Adrenal gland (tissue), 12 donors: ENCODE measurements around the gene FERD3L. TPM values are rescaled to one million over a fixed set of nuclear protein-coding genes. Genes with fewer than 3 reads are reported as not detected.
A peak's percentile ranks its signal among the peaks of the same experiment; 100 is the strongest.

ENCODE experiments used
- DNase-seq, 7 donors: peaks; one replicate each; pipeline ENCODE4 v3.0.0-alpha.2; 2019 to 2020
- H3K27ac ChIP-seq, 5 donors: fragments of 200-600 bp; sonication (generic) in 4 of 5; 1 replicate in 3 of 5; 2 replicates in 2 of 5; pipeline versions ENCODE4 v1.5.1 to v1.8.0; 2016 to 2020; ENCODE audit warnings: mild to moderate bottlenecking in 1 of 5
- H3K27me3 ChIP-seq: fragments of 200-600 bp; 2 replicates; pipeline ENCODE4 v1.8.0; 2021
- H3K36me3 ChIP-seq, 2 donors: fragments of 200-600 bp; replicated peaks in 1 of 2; 1 replicate in 1 of 2; 2 replicates in 1 of 2; pipeline versions ENCODE4 v1.5.1 to v1.8.0; 2018 to 2022
- H3K4me1 ChIP-seq, 2 donors: fragments of 200-600 bp; replicated peaks in 1 of 2; 1 replicate in 1 of 2; 2 replicates in 1 of 2; pipeline versions ENCODE4 v1.5.1 to v1.8.0; 2018 to 2021
- H3K4me3 ChIP-seq, 4 donors: fragments of 200-600 bp; sonication (generic) in 3 of 4; one replicate each; pipeline ENCODE4 v1.5.1; 2016 to 2018
- H3K9me3 ChIP-seq, 3 donors: fragments of 200-600 bp; sonication (generic) in 1 of 3; replicated peaks in 1 of 3; 1 replicate in 2 of 3; 2 replicates in 1 of 3; pipeline versions ENCODE4 v1.5.1 to v1.8.0; 2016 to 2021
- POLR2A ChIP-seq, 2 donors: fragments of 450-650 bp; IDR thresholded peaks; one replicate each; pipeline ENCODE4 v1.6.1; 2017; ENCODE audit warnings: antibody characterized with exemption in 2 of 2, mild to moderate bottlenecking in 2 of 2, moderate library complexity in 1 of 2
- WGBS, 4 donors: extraction: QIAGEN DNeasy Blood & Tissue Kit in 2 of 4; methylation state at CpG; one replicate each; pipeline versions ENCODE4 v1.1.5 to v1.1.7; 2013 to 2017; 5-methylcytosine and 5-hydroxymethylcytosine counted together
- intact Hi-C, 2 donors: fragments of 100-400 bp; cut with DNase I; formaldehyde crosslinking; loops; one replicate each; pipeline versions ENCODE4 v1.14.1 to v1.15.0; 2022 to 2023
- polyA plus RNA-seq, 3 donors: library from polyadenylated mRNA; stranded (reverse); fragments of 200-250 nt in 2 of 3; fragments of 350-450 nt in 1 of 3; fragmentation: Illumina TruSeq in 1 of 3; extraction: RNeasy Lipid Tissue Mini Kit (QIAGEN cat#74804) in 1 of 3; gene quantifications; one replicate each; pipeline ENCODE4 v1.2.3, GENCODE V29; 2013 to 2014
- total RNA-seq, 9 donors: library from RNA; depleted of rRNA in 4 of 9; stranded (reverse); fragments of >200 nt in 4 of 9; fragments of 120-200 nt in 1 of 9; fragmentation: NEBNext Ultra II Directional in 1 of 9; extraction: Animal tissue kit (Norgen Biotek cat#: 25700) in 1 of 9; gene quantifications; one replicate each; pipeline versions ENCODE4 v1.1.0 to v1.2.4, GENCODE V29; 2013 to 2023
- TF ChIP-seq, protein P1 (sequence below), 6 experiments: fragments of 450-650 bp in 4 of 6; fragments of 200-600 bp in 2 of 6; sonication (generic) in 1 of 6; IDR thresholded peaks; 1 replicate in 5 of 6; 2 replicates in 1 of 6; pipeline versions ENCODE4 v1.5.1 to v1.8.0; 2016 to 2021; ENCODE audit warnings: antibody characterized with exemption in 6 of 6, mild to moderate bottlenecking in 2 of 6, moderate library complexity in 1 of 6
- donor health status: healthy with polysubstance abuse.
- donor health status: Bipolar disorder and iron deficiency.
- donor health status: DM: yes; HTN: yes; CAD: no.
- donor health status: DM: no; HTN: no; CAD: no.
- donor health status: DM: no; HTN: no; CAD: no.
- donor health status: DM: yes; HTN: yes; CAD: no.

The FERD3L gene
- total and polyA plus RNA-seq, 12 donors, result not detected

DNA sequence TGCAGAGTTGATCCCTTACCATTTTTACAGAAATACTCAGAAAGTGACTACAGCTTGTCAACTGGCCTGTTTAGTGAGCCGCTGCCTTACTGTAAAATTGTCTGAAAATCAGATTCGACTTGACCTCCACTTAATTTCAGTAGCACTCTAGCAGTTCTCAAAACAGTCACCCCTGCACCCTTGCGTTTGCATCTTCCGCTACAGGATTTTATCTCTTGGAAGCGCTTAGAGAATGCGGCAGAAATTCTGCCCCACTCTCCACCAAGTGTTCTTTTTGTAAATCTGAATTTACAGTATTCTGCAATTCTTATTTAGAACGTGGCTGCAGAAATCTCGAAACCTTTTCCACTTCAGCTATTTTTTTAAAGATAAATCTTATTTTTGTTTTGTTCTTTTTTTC lies 25.8 kb downstream of the FERD3L start:
- WGBS, 4 donors, result 57 to 68% (median 64%) methylated on average over 8 of the region's 8 CpGs
- Histone ChIP-seq H3K4me1 (peaks cover 4 to 11% of the 10 kb centered on the region in 2 donors), H3K27ac (no peak overlapping the region), H3K27me3 (peaks cover 50% of the 10 kb centered on the region), H3K36me3 (no peaks in the 10 kb centered on the region), H3K4me3 (no peak overlapping the region), H3K9me3 (no peaks in the 10 kb centered on the region)
- intact Hi-C loops, result no loop called here
- TF ChIP-seq, protein P1, sequence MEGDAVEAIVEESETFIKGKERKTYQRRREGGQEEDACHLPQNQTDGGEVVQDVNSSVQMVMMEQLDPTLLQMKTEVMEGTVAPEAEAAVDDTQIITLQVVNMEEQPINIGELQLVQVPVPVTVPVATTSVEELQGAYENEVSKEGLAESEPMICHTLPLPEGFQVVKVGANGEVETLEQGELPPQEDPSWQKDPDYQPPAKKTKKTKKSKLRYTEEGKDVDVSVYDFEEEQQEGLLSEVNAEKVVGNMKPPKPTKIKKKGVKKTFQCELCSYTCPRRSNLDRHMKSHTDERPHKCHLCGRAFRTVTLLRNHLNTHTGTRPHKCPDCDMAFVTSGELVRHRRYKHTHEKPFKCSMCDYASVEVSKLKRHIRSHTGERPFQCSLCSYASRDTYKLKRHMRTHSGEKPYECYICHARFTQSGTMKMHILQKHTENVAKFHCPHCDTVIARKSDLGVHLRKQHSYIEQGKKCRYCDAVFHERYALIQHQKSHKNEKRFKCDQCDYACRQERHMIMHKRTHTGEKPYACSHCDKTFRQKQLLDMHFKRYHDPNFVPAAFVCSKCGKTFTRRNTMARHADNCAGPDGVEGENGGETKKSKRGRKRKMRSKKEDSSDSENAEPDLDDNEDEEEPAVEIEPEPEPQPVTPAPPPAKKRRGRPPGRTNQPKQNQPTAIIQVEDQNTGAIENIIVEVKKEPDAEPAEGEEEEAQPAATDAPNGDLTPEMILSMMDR (IDR thresholded peaks at IDR 0.05), result no peak
- no peak for TF ChIP-seq POLR2A (IDR thresholded peaks at IDR 0.05)
- DNase-seq, result no peak

DNA sequence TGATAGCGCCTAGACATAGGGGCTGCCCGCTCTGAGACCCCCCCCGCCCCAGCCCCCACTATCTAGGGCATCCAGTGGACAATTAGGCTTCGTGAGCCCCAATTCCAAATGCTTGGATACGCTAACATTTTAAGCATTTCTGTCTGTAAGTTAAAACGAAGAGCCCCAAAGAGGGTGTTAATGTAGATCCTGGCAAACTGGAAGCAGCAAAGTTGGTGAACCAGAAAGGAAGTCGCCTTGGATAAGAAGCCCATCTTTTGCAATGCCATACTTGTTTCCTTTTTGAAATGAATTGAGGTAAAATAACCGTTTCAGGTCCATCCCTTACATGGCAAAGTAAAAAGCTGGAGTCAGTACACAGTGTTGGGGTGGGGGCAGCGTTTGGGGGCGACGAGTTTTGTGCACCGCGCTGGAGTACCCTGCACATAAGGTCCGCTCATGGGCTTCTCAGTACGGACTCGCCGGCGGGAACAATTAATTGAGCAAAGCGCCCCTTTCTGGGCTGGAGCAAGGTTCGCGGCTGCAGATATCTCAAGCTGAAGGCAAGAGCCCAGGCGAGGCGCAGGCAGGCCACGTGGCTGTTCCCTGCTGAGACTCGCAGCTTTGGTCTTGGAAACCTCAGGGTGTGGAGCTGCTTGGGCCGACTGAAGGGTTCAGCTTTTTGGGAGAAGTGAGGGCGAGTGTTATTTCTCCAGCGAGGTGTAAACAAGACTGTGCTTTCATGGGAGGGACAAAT lies 26.4 kb downstream of the FERD3L start:
- H3K27me3 ChIP-seq, result peaks cover 50% of the 10 kb centered on the region
- no peak for DNase-seq
- H3K4me1 ChIP-seq, result peaks cover 4 to 11% of the 10 kb centered on the region in 2 donors
- intact Hi-C loops, result no loop called here
- no peaks in the 10 kb centered on the region for H3K9me3 ChIP-seq
- H3K27ac ChIP-seq, result no peak overlapping the region
- 60 to 72% (median 65%) methylated on average over 28 of the region's 28 CpGs for WGBS, 4 donors
- H3K4me3 ChIP-seq, result peak overlapping the region in 1 of 4 donors; percentile 56
- H3K36me3 ChIP-seq, result no peaks in the 10 kb centered on the region
- TF ChIP-seq, protein P1 (IDR thresholded peaks at IDR 0.05), result no peak

DNA sequence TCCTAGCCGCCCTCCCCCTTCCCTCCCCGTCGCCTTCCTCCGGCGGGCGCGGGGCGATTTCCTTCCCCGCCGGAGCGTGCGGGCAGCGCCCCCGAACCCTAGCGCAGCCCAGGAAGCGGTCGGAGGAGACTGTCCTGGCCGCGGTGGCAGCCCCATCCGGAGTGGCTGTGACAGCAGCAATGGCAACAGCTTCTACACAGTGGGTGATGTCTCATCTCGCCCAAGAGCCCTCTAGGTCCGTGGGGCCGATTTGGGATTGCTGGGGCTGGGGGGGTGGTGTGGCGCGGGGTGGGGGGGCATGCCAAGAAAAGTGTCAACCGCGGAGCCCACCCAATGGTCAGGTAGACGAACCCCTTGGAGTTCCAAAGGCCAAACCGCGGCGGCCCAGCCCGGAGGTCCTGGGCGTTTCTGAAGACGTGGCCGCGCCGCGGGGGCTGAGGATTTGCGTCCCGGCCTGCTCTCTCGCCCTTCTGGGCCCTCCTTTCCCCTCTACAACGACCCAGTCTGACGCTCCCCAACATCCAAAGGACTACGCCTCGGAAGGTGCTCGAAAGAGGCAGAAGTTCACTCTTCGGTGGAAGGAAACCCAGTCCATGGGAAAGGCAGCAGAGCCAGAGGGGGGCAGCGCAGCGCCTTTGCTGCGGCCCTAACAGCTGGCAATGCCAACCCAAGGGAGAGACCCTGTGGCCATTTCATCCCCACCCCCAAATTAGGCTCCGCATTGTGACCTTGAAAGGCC lies 27.2 kb downstream of the FERD3L start:
- Histone ChIP-seq H3K9me3 (no peaks in the 10 kb centered on the region), H3K4me3 (peak overlapping the region in 2 of 4 donors; percentile 42 to 56), H3K27ac (peak overlapping the region in 1 of 5 donors; percentile 77), H3K27me3 (peaks cover 50% of the 10 kb centered on the region), H3K36me3 (no peaks in the 10 kb centered on the region), H3K4me1 (peaks cover 4 to 11% of the 10 kb centered on the region in 2 donors)
- peak in 3 of 7 donors; percentile 15 to 21 (median 20) for DNase-seq
- 3 to 10% (median 4%) methylated on average over 16 to 51 of the region's 51 CpGs for WGBS, 4 donors
- TF ChIP-seq, protein P1 (IDR thresholded peaks at IDR 0.05), result no peak
- no peak for TF ChIP-seq POLR2A (IDR thresholded peaks at IDR 0.05)
- intact Hi-C loops, result no loop called here

DNA sequence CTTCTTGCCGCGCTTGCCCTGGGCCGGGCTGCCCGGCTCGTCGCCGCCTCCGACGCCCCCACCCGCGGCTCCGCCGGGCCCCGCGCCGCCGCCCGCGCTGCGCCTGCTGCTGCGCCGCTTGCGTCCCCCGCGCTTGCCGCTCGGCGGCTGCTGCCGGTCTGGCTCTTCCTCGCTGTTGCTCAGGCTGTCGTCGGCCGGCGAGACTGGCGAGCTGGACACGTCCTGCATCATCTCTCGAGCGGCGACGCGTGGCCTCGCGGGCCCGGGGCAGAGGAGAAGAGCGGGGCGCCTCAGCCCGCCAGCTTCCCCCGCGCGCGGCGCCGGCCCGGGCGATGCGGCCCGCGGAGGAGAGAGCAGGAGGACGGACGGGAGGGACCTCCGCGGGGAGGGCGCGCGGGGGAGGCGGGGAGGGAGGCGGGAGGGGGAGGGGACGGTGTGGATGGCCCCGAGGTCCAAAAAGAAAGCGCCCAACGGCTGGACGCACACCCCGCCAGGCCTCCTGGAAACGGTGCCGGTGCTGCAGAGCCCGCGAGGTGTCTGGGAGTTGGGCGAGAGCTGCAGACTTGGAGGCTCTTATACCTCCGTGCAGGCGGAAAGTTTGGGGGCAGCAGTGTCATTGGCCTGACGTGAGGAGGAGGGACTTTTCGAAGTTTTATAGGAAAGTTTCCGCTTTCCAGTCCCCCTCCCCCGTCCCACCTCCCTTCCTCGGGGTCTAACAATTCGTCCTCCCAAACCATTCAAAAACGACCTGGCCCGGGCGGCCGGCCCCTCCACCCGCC lies 27.9 kb downstream of the FERD3L start, which contains the start of gene TWIST1:
Gene TWIST1 (minus strand): TSS at position 546 of the 779 bp plus-strand sequence. CDS start 315 bp downstream, at position 231.
- H3K27ac ChIP-seq, result peak within 1 kb of the TSS in 2 of 5 donors; percentile 26 to 77
- peak; percentile 46 to 80 (median 57) for DNase-seq
- intact Hi-C loops, result no loop called here

More for the DNA sequence above, 27.9 kb downstream of the FERD3L start, which contains the start of gene TWIST1:
- no peaks in the 10 kb centered on the region for H3K36me3 ChIP-seq
- no peaks in the 10 kb centered on the region for H3K9me3 ChIP-seq
- WGBS, 4 donors, result 0 to 2% (median 1%) methylated on average over 9 to 91 of the region's 91 CpGs
- peak in 1 of 2 donors; percentile 44 for TF ChIP-seq POLR2A (IDR thresholded peaks at IDR 0.05)
- TF ChIP-seq, protein P1 (IDR thresholded peaks at IDR 0.05), result no peak
- peaks cover 4 to 11% of the 10 kb centered on the region in 2 donors for H3K4me1 ChIP-seq
- H3K27me3 ChIP-seq, result peaks cover 52% of the 10 kb centered on the region
- peak within 1 kb of the TSS in 3 of 4 donors; percentile 7 to 56 (median 46) for H3K4me3 ChIP-seq
